MM.1S (cell line): ENCODE measurements around the gene MRPL41.

ENCODE experiments used
- CTCF ChIP-seq: fragments of 300-600 bp; sonication (generic); IDR thresholded peaks from 2 replicates; pipeline ENCODE4 v1.5.1; 2016; ENCODE audit warnings: antibody characterized with exemption, low read length, mixed read lengths
- EZH2 ChIP-seq: fragments of 300-600 bp; sonication (generic); optimal IDR thresholded peaks from 2 replicates; pipeline ENCODE3; 2017; ENCODE audit warnings: low read depth, mild to moderate bottlenecking, antibody characterized with exemption, low read length, mixed read lengths

- TF ChIP-seq CTCF (no peak), EZH2 (no peak)
Measured at GRCh38 chr9:137538058-137538457, 13.6 kb upstream of the MRPL41 start.
